HG02763 (cell line): Measurements from ENCODE around the gene NMRK1.
A peak's percentile ranks its signal among the peaks of the same experiment; 100 is the strongest.

Experiments used
- ATAC-seq: cut with Tn5 transposase; IDR thresholded peaks from one replicate; pipeline ENCODE4 v1.9.1; 2021; ENCODE audit warnings: mild to moderate bottlenecking, moderate library complexity; ENCODE audit not compliant: unreplicated experiment

Gene NMRK1

DNA sequence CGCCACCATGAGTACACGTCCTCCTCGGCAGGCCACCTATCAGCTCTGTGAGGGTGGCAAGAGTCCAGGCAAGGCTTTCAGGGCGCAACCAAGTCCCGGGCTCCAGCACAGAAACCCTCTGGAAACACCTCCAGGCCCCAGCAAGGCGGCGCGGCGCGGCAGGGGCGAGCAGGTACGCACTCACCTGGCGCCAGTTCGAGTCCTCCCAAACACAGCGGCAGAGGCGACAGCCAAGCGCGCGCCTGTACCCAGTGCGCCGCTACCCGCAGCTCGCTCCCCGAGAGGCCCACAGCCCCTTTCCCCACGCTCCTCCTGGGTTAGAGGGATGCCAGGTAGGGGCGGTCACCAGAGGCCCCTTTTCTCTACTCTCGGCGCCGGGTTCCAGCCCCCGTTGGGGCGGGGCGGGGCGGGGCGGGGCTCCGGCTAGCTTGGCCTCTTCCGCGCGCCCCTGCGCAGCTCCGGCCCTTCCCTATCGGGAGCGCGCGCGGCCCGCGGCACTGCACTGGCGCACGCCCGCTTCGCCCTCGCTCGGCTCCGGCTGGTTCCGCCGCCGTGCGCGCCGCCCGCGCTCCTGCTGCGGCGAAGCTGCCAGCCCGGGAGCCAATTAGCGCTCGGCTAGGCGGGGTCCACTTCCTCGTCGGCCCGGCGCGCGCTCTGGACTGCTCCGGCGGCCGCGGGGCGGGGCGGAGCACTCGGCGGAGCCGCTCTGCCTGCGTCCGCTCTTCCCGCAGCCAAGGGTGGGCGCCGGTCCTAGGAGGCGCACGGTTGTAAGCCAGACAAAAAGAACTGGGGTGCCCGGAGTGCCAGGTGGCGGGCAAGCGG lies at the start of gene NMRK1, which contains the start of gene OSTF1:
TSS of gene NMRK1 (minus strand) at position 332 of the 822 bp plus-strand sequence. CDS start 5,040 bp downstream, outside the sequence.
TSS of gene OSTF1 (plus strand) at position 691 of the 822 bp plus-strand sequence. CDS start 179 bp downstream, outside the sequence.
- peak; percentile 87 for ATAC-seq

DNA sequence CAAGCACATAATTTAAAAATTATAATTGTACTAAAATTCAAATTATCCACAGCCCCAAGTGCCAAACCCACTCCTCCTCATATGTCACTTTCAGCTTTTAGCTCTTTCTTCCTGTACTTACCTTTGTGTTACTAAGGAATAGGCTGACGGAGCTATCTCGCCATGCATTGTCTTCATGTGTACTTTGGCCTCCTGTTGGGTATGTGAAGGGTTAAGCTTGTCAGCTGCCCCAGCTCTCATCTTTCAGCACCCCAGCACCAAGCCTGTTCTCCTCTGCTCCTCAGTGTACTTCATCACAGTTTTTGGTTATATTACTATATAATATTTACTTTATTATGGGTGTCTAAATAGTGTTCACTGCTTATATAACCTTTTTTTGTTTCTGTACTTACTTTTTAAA lies 46.5 kb upstream of the NMRK1 start:
- no peak for ATAC-seq

DNA sequence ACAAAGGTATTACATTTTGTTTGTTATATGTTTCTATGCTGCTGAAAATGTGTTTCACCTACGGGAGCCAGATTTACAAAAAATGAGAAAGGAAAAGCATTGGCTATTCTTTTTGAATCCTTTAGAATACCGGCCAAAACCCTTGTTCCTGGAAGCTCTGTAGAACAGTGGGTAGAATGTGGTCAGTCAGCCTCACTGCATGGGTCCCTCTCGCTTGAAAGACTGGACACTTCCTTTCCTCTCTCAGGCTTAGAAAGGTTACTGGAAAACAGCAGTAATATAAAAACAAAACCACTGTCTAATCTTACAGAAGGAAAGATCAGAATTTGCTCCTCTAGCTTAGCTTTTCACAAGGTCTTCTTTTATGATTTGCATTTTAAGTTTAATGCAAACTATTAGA lies 45.4 kb upstream of the NMRK1 start:
- ATAC-seq, result no peak

DNA sequence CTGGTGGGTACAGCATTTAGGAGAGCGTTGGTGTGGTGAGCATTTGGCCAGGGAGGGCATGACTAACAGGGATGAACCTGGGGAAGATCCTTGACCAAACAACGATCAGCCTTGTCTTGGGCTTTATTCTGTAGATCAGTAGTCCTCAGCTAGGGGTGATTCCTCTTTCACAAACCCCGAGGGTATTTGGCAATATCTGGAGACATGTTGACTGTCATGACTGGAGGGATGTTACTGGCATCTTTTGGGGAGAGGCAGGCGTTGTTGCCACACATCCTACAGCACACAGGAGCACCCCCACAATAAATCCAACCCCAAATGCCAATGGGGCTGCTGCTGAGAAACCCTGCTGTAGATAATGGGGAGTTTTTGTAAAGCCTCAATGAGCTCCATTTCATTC lies 44.3 kb upstream of the NMRK1 start:
- ATAC-seq, result no peak

DNA sequence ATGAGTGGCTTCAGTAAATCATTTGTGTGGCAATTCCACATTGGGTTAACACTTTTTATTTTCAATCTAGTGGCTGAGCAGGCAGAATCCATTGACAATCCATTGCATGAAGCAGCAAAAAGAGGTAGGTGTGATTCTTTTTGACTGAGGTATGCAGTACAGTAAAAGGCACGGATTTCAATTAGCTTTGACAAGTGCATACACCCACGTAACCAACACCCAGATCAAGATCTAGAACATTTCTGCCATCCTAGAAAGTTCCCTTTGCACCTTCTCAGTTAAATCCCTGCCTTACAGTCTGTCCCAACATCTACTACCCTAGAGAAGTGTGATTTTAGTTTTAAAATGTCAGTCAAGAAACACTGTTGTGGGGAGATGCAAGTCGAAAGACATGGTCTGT lies 43.7 kb upstream of the NMRK1 start:
- ATAC-seq, result no peak

DNA sequence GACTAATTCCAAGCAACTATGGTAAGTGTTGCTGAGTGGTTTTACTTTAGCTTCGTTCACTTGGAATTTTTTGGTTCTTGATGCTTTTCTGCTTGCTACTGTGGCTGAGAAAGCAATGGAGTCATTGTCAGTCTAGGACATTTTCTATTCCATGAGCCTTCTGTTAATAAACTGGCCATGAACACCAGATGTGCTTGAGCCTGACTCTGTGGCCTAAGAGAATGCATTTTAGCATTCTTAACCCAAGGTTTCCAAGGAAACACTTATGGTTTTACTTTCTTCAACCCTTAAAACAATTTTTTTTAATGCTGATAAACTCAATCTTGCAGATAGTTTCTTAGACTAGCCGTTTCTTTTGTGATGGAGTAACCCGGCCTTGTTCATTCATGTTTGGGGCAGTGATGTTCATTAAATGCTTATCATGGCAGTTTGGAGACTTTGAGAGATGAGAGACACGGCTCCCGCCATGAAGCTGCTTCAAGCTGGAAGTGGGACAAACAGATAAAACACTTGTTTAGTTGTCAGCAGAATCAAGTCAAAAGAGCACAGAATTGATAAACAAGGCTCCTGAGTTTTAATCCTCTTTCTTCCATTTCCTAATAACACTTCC lies 42.8 kb upstream of the NMRK1 start:
- no peak for ATAC-seq

DNA sequence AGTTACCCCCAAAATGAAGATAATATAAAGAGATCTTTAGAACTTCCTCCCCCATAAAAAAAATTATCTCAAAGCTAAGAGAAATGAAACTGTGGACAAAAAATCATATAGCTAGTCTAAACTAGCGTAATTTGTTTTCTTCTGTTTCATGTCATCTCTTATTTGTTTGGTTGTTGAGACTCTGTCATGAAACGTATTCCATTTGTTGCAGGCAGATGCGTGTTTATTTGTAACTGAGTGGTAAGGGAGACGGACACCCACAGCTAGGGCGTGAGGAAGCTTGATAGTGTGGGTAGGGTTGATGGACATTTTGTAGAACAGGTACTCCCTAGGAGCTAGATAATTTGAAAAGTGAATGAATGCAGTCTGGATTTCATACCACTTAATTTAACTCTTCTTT lies 42.2 kb upstream of the NMRK1 start:
- ATAC-seq, result no peak

DNA sequence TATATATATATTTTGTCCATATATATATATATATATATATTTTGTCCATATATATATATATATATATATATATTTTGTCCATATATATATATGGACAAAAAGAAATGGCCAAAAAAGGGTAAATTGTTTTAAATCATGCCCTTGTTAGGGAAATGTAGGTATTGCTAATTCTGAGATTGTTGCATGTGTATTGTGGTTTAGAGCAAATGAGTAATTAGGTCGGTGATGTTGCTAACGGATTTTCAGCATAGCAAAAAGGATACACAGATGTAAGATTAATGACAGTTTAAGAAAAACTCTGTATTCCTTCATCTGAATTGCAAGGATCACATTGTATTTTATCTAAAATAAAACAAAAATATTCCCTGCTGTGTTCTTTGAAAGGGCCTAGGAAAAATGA lies 40.6 kb upstream of the NMRK1 start:
- ATAC-seq, result no peak

DNA sequence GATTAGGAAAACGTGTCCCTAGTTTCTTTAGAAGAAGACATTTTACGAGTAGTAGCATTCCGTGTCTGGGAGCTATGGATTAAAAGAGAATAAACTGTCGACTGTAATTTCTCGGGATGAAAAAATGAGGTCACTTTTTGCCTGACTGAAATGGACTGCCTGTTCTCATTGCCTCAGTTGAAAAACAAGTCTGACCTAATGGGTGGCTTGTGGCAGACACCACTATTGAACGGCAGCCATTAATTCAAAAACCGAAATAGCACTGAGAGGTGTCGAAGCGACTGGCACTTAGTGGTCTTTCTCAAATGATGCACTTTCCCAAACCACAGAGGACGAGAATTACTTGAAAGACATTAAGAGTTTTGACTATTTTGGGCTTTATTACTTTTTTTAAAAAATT lies 35.7 kb upstream of the NMRK1 start:
- ATAC-seq, result no peak

DNA sequence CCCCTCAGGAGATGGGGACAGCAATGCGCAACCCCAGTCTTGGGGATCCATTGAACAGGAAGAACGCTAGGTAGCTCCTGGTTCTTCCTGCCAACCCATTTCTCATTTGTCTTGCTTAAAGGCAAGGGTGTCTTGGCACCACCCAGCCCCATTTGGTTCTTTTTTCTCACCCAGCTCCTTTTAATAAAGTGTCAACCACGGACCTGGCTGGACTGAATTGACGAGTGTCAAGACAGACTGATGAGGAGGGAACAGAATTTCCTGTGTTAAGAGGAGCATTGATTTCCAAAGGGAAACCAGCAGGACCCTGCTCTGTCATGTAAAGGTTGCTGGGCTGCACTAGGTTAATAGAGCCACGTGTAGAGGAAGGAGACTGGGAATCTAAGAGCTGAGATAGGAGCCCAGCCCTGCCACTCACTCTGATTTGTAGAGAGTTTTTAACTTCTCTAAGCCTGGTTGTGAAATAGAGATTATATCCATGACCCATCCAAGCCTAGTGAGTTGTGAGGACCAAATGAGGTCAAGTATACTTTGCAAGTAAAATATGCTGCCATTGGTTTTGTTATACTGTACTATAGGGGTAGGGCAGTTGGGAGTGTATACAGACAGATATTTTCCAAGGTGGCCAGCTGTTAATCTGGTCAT lies 34.1 kb upstream of the NMRK1 start:
- no peak for ATAC-seq

DNA sequence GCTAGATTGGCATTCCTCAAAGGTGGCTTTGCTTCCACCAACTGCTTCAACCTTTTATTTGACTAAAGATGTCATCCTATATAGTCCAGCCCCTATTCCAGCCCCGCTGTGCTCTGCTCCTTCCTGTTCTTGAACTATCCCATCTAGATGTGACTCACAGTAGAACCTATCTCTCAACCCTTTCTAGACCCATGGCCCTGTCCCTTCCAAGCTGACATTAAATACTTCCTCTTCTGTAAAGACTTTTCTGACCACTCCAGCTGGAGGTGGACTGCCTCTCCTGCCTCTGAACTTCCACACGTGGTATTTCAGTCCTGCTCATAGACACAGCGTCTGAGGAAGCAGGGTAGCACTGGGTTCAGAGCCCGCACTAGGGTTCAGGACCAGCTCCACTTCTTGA lies 32.7 kb upstream of the NMRK1 start:
- ATAC-seq, result no peak

DNA sequence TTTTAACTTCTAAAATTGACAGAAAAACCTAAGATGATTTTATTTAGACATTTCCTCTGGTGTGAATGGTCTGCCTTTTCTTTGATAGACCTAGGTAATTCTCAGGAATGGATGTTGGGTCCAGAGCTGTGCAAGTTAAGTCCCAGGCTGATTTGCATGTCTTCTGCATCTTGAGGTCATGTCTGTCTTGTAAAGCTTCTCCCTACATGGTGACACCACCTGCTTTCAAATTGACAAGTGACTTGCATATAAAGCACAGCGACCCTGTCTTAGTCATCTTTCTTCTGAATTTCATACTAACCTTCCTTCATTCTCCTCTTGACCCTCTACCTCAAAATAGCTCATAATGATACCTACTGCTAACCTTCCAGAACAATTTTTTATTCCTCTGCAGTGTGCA lies 29.6 kb upstream of the NMRK1 start:
- no peak for ATAC-seq

DNA sequence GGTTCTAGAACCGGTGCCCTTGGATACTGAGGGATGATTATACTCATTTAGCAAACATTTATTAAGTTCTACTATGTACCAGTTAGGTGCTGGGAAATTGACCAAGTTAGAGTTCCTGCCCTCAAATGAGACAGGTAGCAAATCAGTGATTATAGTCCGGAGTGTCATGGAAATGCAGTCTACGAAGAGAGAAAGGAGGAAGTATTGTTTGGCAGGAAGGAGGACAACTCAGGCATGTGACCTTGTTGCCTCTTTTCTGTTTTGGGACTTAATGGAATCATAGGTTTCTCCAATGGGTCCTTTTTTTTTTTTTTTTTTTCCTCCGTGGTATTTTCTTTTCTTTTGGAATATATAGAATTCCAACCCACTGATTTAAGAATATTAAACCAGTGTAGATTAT lies 28.4 kb upstream of the NMRK1 start:
- no peak for ATAC-seq

DNA sequence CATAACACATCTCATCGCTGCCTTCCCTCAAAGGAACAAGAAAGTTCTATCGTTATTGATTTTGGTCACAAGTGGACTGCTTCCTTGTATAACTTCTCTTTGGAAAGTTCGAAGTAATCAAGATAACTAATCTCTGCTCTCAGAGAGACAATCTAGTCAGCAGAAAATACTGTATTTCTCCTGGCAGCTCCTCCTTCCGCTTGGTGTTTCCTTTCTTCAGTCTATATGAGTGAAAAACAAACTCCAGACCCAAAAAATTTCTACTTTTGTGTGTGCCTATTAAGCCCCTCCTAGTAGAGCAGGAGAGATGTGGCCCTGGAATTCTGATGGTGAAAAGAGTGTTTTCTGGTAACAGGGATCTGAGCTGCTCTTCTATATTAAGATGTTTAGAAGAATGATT lies 24.8 kb upstream of the NMRK1 start:
- ATAC-seq, result no peak

DNA sequence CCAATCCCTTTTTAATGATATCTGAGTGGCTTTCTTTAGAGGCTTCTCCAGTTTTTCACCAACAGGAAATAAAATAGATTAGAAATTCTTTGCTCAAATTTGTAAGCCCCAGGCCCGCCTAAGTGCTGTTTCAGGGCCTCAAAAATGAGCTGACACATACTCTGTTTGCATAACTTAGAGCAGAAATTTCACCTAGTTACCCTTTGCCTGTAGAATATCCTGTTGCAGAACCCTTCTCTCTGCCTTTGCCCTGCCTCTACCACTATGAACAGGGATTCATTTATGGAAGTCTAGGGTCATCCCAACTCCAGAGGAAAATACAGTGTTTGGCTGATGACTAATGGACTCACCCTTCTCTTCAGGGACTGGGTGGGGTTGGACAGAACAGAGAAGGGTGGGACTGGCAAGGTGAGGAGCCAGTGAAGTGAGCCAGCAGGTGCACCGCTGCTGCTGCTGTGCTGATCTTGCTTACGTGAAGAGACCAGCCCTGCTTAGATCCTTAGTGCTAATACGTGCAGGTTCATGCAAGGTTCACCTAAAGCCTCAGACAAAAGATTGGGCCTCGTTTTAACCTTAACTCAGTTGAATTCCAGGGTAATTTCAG lies 23.2 kb upstream of the NMRK1 start:
- ATAC-seq, result no peak

DNA sequence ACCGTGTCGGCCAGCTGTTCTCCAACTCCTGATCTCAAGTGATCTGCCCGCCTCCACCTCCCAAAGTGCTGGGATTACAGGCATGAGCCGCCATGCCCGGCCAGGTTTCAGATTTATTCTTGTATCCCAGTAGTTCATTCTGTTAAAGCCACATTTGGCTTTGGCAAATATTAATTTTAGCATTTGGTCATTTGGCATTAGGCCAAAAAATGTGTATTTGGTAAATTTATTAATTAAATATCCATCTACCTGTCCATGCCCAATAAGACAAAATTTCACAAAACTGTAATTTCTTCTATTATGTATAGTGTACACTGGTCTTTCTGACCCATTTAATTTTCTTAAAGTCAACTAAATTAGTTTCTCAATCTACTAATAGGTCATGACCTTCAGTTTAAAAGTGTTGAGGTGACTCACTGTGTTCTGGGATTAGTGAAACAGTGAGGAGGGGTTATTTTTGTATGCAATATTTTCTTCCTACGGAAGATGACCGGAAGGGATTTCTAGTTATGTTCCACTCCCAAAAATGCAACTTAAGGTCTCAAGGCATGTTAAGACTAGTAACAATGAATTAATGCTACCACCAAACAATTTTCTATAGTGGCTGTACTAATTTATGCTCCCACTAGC lies 21.4 kb upstream of the NMRK1 start:
- ATAC-seq, result no peak

DNA sequence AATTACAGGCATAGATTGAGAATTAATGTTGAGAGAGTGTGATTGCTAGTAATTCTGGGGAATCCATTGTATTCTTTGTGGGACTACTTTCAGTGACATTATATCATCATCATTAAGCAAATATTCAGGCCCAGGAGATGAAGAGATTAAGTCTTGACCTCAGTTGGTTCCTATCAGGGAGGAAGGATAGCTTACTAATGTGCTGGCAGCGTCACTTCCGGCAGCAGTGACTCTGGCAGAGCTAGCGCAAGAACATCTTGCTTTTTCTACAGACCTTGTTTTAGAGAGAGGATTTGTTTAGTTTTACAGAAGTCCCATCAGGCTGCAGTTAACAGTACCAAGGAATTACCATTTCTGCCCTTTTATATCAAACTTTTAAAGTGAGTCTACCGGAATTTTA lies 20.6 kb upstream of the NMRK1 start:
- no peak for ATAC-seq

DNA sequence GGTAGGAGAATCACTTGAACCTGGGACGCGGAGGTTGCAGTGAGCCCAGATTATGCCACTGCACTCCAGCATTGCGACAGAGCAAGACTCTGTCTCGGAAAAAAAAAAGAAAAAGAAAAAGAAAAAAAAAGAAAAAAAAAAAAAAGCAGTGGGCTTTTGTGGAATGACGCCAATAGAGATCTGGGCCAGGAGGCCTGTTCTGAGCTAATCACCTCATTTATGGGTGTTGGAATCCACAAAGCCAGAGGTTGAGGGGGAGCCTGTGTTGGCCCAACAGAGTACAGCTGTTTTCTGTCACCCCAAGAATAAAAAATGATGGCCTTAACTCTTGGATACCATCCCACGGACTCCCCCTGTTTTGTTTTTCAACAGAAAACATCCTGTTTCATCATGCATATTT lies 18.9 kb upstream of the NMRK1 start:
- no peak for ATAC-seq

DNA sequence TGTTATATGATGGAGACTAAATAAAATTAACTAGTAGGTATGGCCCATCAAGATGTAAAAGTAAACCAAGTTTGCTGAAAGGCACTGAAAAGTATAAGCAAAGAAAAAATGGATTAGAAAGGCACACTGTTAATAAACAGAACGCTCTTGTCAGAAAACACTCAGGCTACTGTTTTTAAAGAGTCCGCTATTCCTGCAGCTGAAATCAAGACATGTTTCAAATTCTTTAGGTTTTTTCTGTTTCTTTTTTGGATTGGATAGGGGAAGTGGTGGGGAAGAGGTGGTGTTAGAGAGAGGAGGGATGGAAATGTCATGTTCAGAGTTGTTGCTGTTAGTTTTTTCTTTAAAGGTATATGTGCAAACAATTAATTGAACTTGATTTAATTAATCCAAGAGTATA lies 17.9 kb upstream of the NMRK1 start:
- no peak for ATAC-seq

DNA sequence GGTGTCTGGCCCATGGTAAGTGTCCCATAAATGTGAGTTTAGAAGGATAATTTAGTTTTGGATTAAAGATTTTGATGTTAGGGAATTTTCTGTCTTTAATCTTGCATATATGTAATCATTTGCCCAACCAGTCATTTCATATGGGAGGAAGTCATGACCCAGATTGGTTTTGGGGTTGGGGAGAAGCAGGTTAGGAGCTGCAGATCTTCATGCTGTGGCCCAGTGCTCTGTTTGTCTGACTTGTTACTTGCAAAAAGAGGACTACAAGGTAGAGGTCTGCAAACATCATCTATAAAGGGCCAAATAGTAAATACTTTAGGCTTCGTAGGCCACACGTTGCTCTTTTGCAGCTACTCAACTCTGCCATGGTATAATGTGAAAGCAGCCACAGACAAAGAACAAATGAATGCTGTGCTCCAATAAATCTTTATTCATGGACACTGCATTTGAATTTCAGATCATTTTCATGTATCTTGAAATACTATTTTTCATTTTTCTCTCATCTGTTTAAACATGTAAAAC lies 17.1 kb upstream of the NMRK1 start:
- ATAC-seq, result no peak

DNA sequence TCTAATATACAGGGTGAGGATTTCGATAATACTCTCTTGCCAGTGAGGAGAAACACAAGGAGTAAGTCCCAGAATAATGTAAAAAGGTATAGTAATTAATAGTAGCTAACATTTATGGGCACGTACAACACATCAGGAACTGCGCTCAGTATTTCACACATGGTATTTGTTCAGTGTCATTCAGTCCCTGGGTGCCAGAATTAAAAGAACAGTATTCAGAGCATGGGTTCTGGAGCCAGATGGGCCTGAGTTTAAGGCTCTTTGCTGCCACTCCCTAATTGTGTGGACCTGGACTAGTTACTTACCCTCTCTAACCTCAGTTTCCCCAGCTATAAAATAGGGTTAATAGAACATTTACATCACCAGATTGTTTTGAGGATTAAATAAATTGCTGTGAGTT lies 16.7 kb upstream of the NMRK1 start:
- ATAC-seq, result no peak
